K562 (cell line): ENCODE results near the gene PHACTR2. TPM values are rescaled to one million over a fixed set of nuclear protein-coding genes. Genes with fewer than 3 reads are reported as not detected.

Experiments
- ATAC-seq: fragments of 200-7000 bp; cut with Tn5 transposase; 3 replicates; pipeline ENCODE4 v1.9.1; 2020; ENCODE audit warnings: moderate library complexity
- BruUV-seq: library from RNA; stranded (reverse); fragments of 400-500 nt; replicated peaks from 2 replicates; lab custom pipeline; 2021; lab: Mats Ljungman, UMichigan
- CTCF ChIA-PET: fragments of 300-600 bp; formaldehyde crosslinking; extraction: SDS; loops from one replicate; lab custom pipeline; 2021; ENCODE audit warnings: low intra/inter-chr PET ratio; lab: Yijun Ruan, JAX
- POLR2A ChIA-PET: fragments of 300-600, 350-650 bp; sonication (Branson Sonifier 250); formaldehyde crosslinking; extraction: SDS; loops from one replicate; lab custom pipeline; 2021; ENCODE audit warnings: antibody characterized with exemption, inconsistent platforms; lab: Yijun Ruan, JAX
- DNase-seq, 4 experiments: peaks; one replicate each; pipeline versions ENCODE4 v3.0.0 to v3.0.0-alpha.2; 2011 to 2018; ENCODE audit warnings: low spot score in 3 of 4, mixed read lengths in 3 of 4; ENCODE audit errors: extremely low read depth in 1 of 4
- FAIRE-seq: peaks from 2 replicates; lab custom pipeline; 2011; peaks lifted over from hg19 to GRCh38; lab: Jason Lieb, UNC
- H2AFZ ChIP-seq: 2 replicates; pipeline ENCODE4 v1.6.0; 2011; ENCODE audit warnings: low read depth, low read length, control low read depth, inconsistent platforms
- H3K27ac ChIP-seq: fragments of 200-600 bp; 3 replicates; pipeline ENCODE4 v1.8.0; 2011; ENCODE audit warnings: low read depth, mild to moderate bottlenecking, control low read depth, inconsistent platforms, low read length, moderate library complexity, mixed read lengths; ENCODE audit errors: extremely low read depth
- H3K27me3 ChIP-seq, 2 experiments: fragments of 300-600 bp in 1 of 2; 2 replicates in 1 of 2; 3 replicates in 1 of 2; pipeline versions ENCODE4 v1.6.0 to v1.8.0; 2011; ENCODE audit warnings: inconsistent platforms in 2 of 2, low read length in 2 of 2, mild to moderate bottlenecking in 1 of 2, mixed read lengths in 1 of 2, moderate library complexity in 1 of 2; ENCODE audit not compliant: control insufficient read depth in 2 of 2, insufficient read depth in 2 of 2
- H3K36me3 ChIP-seq: fragments of 300-600 bp; 3 replicates; pipeline ENCODE4 v1.8.0; 2011; ENCODE audit warnings: mild to moderate bottlenecking, low read length, inconsistent platforms; ENCODE audit not compliant: control insufficient read depth, insufficient read depth
- H3K4me1 ChIP-seq, 2 experiments: fragments of 200-600 bp in 1 of 2; replicated peaks in 1 of 2; 2 replicates in 1 of 2; 3 replicates in 1 of 2; pipeline versions ENCODE4 v1.5.1 to v1.8.0; 2011; ENCODE audit warnings: inconsistent platforms in 2 of 2, low read length in 2 of 2, mild to moderate bottlenecking in 1 of 2, mixed read lengths in 1 of 2, moderate library complexity in 1 of 2; ENCODE audit not compliant: control insufficient read depth in 2 of 2, insufficient read depth in 2 of 2
- H3K4me2 ChIP-seq: 2 replicates; pipeline ENCODE4 v1.6.1; 2011; ENCODE audit warnings: low read length, control low read depth, inconsistent platforms, mixed read lengths; ENCODE audit not compliant: insufficient read depth
- H3K4me3 ChIP-seq: fragments of 200-600 bp; sonication (generic), shearing (Covaris generic); 2 replicates; pipeline ENCODE4 v1.5.1; 2016; ENCODE audit warnings: control low read depth, inconsistent platforms
- H3K79me2 ChIP-seq: fragments of 200-600 bp; 3 replicates; pipeline ENCODE4 v1.8.0; 2011; ENCODE audit warnings: low read length, inconsistent platforms; ENCODE audit not compliant: control insufficient read depth, insufficient read depth
- H3K9ac ChIP-seq, 2 experiments: 2 replicates each; pipeline versions ENCODE4 v1.6.0 to v1.6.1; 2011; ENCODE audit warnings: low read depth in 2 of 2, low read length in 2 of 2, control low read depth in 1 of 2, inconsistent platforms in 1 of 2, mild to moderate bottlenecking in 1 of 2, mixed read lengths in 1 of 2; ENCODE audit not compliant: insufficient read depth in 1 of 2
- H3K9me1 ChIP-seq: one replicate; pipeline ENCODE4 v1.6.0; 2011; ENCODE audit warnings: inconsistent platforms, mild to moderate bottlenecking, low read length, moderate library complexity; ENCODE audit not compliant: control insufficient read depth, insufficient read depth
- H3K9me3 ChIP-seq: replicated peaks from 2 replicates; pipeline ENCODE4 v1.5.1; 2011; ENCODE audit warnings: low read depth, low read length, inconsistent platforms; ENCODE audit not compliant: control insufficient read depth, insufficient read depth
- H4K20me1 ChIP-seq: replicated peaks from 2 replicates; pipeline ENCODE4 v1.6.1; 2011; ENCODE audit warnings: low read length, inconsistent platforms, mixed read lengths; ENCODE audit not compliant: control insufficient read depth, insufficient read depth
- AFF1 ChIP-seq, 2 experiments: fragments of 450-650 bp; IDR thresholded peaks; 2 replicates each; pipeline ENCODE4 v1.6.1; 2018; ENCODE audit warnings: mild to moderate bottlenecking in 2 of 2, low read depth in 1 of 2; ENCODE audit not compliant: partially characterized antibody in 2 of 2
- EP300 ChIP-seq: IDR thresholded peaks from 2 replicates; pipeline ENCODE4 v1.6.1; 2012; ENCODE audit warnings: low read length, improper control_type of control experiment
- FOSL1 ChIP-seq: fragments of 200-800 bp; sonication (Bioruptor generic); conservative IDR thresholded peaks from 2 replicates; pipeline ENCODE4 v1.6.1; 2016; ENCODE audit warnings: missing genetic modification characterization, missing compliant biosample characterization
- KDM1A ChIP-seq, 2 experiments: fragments of 450-650 bp; IDR thresholded peaks; 2 replicates each; pipeline ENCODE4 v1.6.1; 2016; ENCODE audit warnings: mild to moderate bottlenecking in 2 of 2
- NCOA1 ChIP-seq: fragments of 450-650 bp; IDR thresholded peaks from 2 replicates; pipeline ENCODE4 v1.6.1; 2016; ENCODE audit warnings: low read depth
- NR3C1 ChIP-seq: sonication (generic); formaldehyde crosslinking; IDR thresholded peaks from 2 replicates; pipeline ENCODE4 v1.8.1; 2022; ENCODE audit warnings: missing genetic modification reagents
- PML ChIP-seq: IDR thresholded peaks from 2 replicates; pipeline ENCODE4 v1.6.1; 2012; ENCODE audit warnings: low read length, inconsistent platforms
- WGBS: fragments of 100-300 bp; shearing (Covaris generic); methylation state at CpG from one replicate; pipeline ENCODE4 v1.1.6; 2016; ENCODE audit warnings: low coverage, mixed read lengths; ENCODE audit not compliant: insufficient coverage; ENCODE audit errors: missing lambda C conversion rate; 5-methylcytosine and 5-hydroxymethylcytosine counted together
- in situ Hi-C: fragments of 300-500 bp; cut with MboI; formaldehyde crosslinking; loops from 4 replicates; pipeline ENCODE4 v1.15.0; 2018; ENCODE audit warnings: inconsistent platforms, mixed read lengths
- intact Hi-C: fragments of 100-400 bp; cut with micrococcal nuclease; formaldehyde crosslinking; loops from 2 replicates; pipeline ENCODE4 v1.14.2; 2022
- polyA plus RNA-seq, 8 experiments: library from polyadenylated mRNA; depleted of rRNA in 4 of 8; stranded (reverse) in 5 of 8; unstranded in 3 of 8; fragments of >200 nt; fragmentation: Nextera tagmentation in 2 of 8; fragmentation: Illumina TruSeq in 1 of 8; extraction: Ambion mirVana in 2 of 8; extraction: Trizol in 1 of 8; gene quantifications; 2 replicates each; pipeline versions ENCODE4 v1.2.1 to v1.2.3, GENCODE V29; 2011 to 2014; ENCODE audit warnings: inconsistent platforms in 1 of 8, missing spikeins in 1 of 8
- total RNA-seq, 7 experiments: library from RNA; depleted of rRNA in 6 of 7; stranded (reverse); fragments of >200 nt in 6 of 7; fragmentation: Illumina TruSeq in 2 of 7; extraction: Trizol in 2 of 7; gene quantifications; 2 replicates each; pipeline versions ENCODE4 v1.2.1 to v1.2.3, GENCODE V29; 2011 to 2021; ENCODE audit warnings: low replicate concordance in 1 of 7
- TF ChIP-seq, protein P1 (sequence below): fragments of 250-450 bp; sonication (Bioruptor Pico); IDR thresholded peaks from 2 replicates; pipeline ENCODE4 v1.5.1; 2021; ENCODE audit warnings: mild to moderate bottlenecking

PHACTR2 gene
- total and polyA plus RNA-seq, 9 of the 15 experiments (the other 6 are each of a cell fraction or from before 2014, with no cell fraction given): 5.3 to 52.5 (median 22.9) TPM

DNA sequence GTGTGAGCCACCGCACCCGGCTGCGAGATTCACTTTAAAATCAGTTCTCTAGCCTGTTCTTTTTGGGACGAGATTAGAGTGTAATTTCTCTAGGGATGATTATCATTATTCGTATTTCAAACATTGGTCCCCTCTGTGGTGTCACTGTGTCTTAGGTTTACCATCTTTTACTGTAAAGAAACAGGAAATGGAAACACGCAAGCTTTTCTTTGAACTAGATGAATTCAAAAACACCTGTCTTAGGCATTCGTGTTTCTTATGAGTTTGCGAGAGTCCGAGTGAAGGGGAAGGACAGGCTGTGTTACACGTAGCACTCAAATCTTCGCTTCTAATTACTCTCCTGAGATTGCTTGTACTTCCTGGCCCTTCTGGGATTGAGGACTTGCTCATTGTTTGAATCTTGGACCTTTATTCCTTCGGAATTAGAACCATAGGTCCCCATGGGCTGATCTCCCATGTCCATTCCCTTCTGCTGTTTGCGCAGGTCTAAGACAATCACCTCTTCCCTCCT lies 61.6 kb downstream of the PHACTR2 start:
- CTCF ChIA-PET: no interaction called here
- H3K9ac ChIP-seq: no peak overlapping the region
- 84% methylated on average over 13 of the region's 13 CpGs for WGBS
- H3K4me2 ChIP-seq: no peak overlapping the region
- FAIRE-seq (no peak), DNase-seq (no peak), ATAC-seq (no peak)
- no peaks in the 10 kb centered on the region for H4K20me1 ChIP-seq
- no peak for TF ChIP-seq KDM1A (IDR thresholded peaks at IDR 0.05)
- no peak for TF ChIP-seq NCOA1
- TF ChIP-seq PML: no peak
- no peak for TF ChIP-seq FOSL1 (tag)
- TF ChIP-seq, protein P1, sequence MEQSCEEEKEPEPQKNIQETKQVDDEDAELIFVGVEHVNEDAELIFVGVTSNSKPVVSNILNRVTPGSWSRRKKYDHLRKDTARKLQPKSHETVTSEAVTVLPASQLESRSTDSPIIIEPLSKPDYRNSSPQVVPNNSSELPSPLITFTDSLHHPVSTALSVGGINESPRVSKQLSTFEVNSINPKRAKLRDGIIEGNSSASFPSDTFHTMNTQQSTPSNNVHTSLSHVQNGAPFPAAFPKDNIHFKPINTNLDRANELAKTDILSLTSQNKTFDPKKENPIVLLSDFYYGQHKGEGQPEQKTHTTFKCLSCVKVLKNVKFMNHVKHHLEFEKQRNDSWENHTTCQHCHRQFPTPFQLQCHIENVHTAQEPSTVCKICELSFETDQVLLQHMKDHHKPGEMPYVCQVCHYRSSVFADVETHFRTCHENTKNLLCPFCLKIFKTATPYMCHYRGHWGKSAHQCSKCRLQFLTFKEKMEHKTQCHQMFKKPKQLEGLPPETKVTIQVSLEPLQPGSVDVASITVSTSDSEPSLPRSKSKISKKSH (CRISPR knock-in tag): no peak
- no peak for TF ChIP-seq EP300
- TF ChIP-seq AFF1 (IDR thresholded peaks at IDR 0.05; ENCODE audit: low read depth in 1 of 2, partially characterized antibody in 2 of 2): no peak
- TF ChIP-seq NR3C1: no peak
- H3K9me3 ChIP-seq: no peaks in the 10 kb centered on the region
- H3K79me2 ChIP-seq: no peaks in the 10 kb centered on the region
- peaks cover 0 to 6% of the 10 kb centered on the region in 2 experiments; a peak in 2 of 5 replicates for H3K4me1 ChIP-seq
- no peaks in the 10 kb centered on the region for H3K27me3 ChIP-seq
- H3K27ac ChIP-seq: no peak overlapping the region
- in situ Hi-C loops (no loop called here), intact Hi-C loops (no loop called here)
- no TSS peak for BruUV-seq
- H3K9me1 ChIP-seq: no peaks in the 10 kb centered on the region
- H3K36me3 ChIP-seq: no peaks in the 10 kb centered on the region; the same call in 2 of the 3 replicates
- POLR2A ChIA-PET: interaction anchor here (0.6 kb wide), 1 partner anchor 92 kb away, joined by 3 read pairs; no protein-coding TSS in a partner anchor
- no peak overlapping the region for H2AFZ ChIP-seq
- no peak overlapping the region for H3K4me3 ChIP-seq
